GM12872 (cell line): ENCODE results near the gene TRRAP.

Experiments
- CTCF ChIP-seq: IDR thresholded peaks from 3 replicates; pipeline ENCODE4 v1.5.1; 2011; ENCODE audit warnings: low read depth, mild to moderate bottlenecking, low read length, moderate library complexity; ENCODE audit not compliant: insufficient read depth

The TRRAP gene

GRCh38 chr7:98877146-98877545 lies 1.2 kb upstream of the TRRAP start:
- TF ChIP-seq CTCF, result no peak

- TF ChIP-seq CTCF, result no peak
These were observed 504 bp upstream of the TRRAP start for GRCh38 chr7:98877692-98878364.

- TF ChIP-seq CTCF, result peak; percentile 70
These were observed 1.1 kb downstream of the TRRAP start for GRCh38 chr7:98879198-98879978.

- TF ChIP-seq CTCF, result no peak
These were observed 1.6 kb downstream of the TRRAP start for GRCh38 chr7:98879979-98880315.

- TF ChIP-seq CTCF, result no peak
These were observed 2.2 kb downstream of the TRRAP start for GRCh38 chr7:98880485-98880884.

- no peak for TF ChIP-seq CTCF
These were observed 3.4 kb downstream of the TRRAP start for GRCh38 chr7:98881561-98882315.

GRCh38 chr7:98884416-98884815 lies 6.1 kb downstream of the TRRAP start:
- no peak for TF ChIP-seq CTCF
